Uterus (tissue), 4 donors: ENCODE results near the gene FRAT2. TPM values are rescaled to one million over a fixed set of nuclear protein-coding genes. Genes with fewer than 3 reads are reported as not detected.

Experiments used
- DNase-seq, 2 donors: peaks; one replicate each; pipeline ENCODE4 v3.0.0-alpha.2; 2019 to 2020
- H3K27ac ChIP-seq, 2 donors: fragments of 200-600 bp; sonication (generic); 1 replicate in 1 of 2; 2 replicates in 1 of 2; pipeline ENCODE4 v1.5.1; 2016 to 2018
- H3K27me3 ChIP-seq, 2 donors: fragments of 200-600 bp; sonication (generic); one replicate each; pipeline ENCODE4 v1.5.1; 2018 to 2019; ENCODE audit warnings: control low read depth in 1 of 2
- H3K36me3 ChIP-seq, 2 donors: fragments of 200-600 bp; sonication (generic); one replicate each; pipeline ENCODE4 v1.5.1; 2019; ENCODE audit warnings: control low read depth in 1 of 2
- H3K4me1 ChIP-seq, 2 donors: fragments of 200-600 bp; sonication (generic); one replicate each; pipeline ENCODE4 v1.5.1; 2018 to 2019; ENCODE audit warnings: control low read depth in 1 of 2
- H3K4me3 ChIP-seq, 2 donors: fragments of 200-600 bp; sonication (generic); 1 replicate in 1 of 2; 2 replicates in 1 of 2; pipeline ENCODE4 v1.5.1; 2018 to 2019; ENCODE audit warnings: mild to moderate bottlenecking in 1 of 2
- H3K9me3 ChIP-seq, 2 donors: fragments of 200-600 bp; sonication (generic); one replicate each; pipeline ENCODE4 v1.5.1; 2019; ENCODE audit warnings: control low read depth in 1 of 2
- POLR2A ChIP-seq, 2 donors: fragments of 450-650 bp; IDR thresholded peaks; one replicate each; pipeline ENCODE4 v1.6.1; 2016; ENCODE audit warnings: antibody characterized with exemption in 2 of 2, mild to moderate bottlenecking in 1 of 2, moderate library complexity in 1 of 2
- intact Hi-C: fragments of 100-400 bp; cut with DNase I; formaldehyde crosslinking; loops from one replicate; pipeline ENCODE4 v1.15.1; 2023; ENCODE audit warnings: low total_unique reads
- total RNA-seq, 4 donors: library from RNA; depleted of rRNA in 3 of 4; stranded (reverse); fragments of >200 nt in 3 of 4; gene quantifications; one replicate each; pipeline versions ENCODE4 v1.1.0 to v1.2.4, GENCODE V29; 2014 to 2023
- TF ChIP-seq, protein P1 (sequence below), 4 experiments: fragments of 200-600 bp in 2 of 4; fragments of 450-650 bp in 2 of 4; sonication (generic) in 2 of 4; IDR thresholded peaks; one replicate each; pipeline ENCODE4 v1.5.1; 2016 to 2019; ENCODE audit warnings: antibody characterized with exemption in 4 of 4, mild to moderate bottlenecking in 2 of 4, moderate library complexity in 1 of 4
- donor health status: DM: yes; HTN: yes; CAD: no.

The FRAT2 gene
- total RNA-seq, 4 donors from 2014 or later, result 2.4 to 14.9 (median 4.8) TPM

DNA sequence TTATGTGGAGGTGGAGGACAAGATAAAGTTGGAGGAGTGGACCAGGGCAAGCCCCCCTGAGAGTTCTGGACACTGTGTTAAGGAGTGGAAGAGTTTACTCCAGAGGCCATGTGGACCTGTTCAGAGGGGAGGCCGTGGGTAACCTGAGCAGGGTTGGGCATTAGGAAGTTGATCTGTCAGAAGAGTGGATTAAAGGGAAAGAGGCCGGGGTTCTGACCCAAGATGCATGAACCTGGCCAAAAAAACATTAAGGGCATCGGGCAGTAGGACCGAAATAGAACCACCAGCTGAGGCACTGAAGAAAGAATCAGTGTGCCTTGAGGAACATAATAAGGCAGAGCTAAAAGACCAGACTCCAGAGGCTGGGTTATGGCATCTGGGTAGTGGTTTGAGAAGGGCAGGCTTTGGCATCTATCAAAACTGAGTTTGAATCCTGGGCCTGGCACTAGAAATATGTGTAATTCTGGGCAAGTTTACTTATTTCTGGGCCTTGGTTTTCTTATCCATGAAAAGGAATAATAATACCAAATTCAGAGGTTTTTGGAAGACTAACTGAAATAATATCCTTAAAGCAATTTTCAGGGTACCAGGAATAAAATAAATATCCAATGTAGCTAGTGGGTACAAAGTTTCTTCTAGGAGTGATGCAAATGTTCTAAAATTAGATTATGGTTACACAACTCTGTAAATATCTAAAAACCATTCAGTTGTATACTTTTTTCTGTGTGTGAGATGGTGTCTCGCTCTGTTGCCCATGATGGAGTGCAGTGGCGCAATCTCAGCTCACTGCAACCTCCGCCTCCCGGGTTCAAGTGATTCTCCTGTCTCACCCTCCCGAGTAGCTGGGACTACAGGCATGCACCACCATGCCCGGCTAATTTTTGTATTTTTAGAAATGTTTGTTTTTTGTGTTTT lies 26.4 kb downstream of the FRAT2 start:
- no peak for DNase-seq
- TF ChIP-seq POLR2A (IDR thresholded peaks at IDR 0.05), result no peak
- TF ChIP-seq, protein P1, sequence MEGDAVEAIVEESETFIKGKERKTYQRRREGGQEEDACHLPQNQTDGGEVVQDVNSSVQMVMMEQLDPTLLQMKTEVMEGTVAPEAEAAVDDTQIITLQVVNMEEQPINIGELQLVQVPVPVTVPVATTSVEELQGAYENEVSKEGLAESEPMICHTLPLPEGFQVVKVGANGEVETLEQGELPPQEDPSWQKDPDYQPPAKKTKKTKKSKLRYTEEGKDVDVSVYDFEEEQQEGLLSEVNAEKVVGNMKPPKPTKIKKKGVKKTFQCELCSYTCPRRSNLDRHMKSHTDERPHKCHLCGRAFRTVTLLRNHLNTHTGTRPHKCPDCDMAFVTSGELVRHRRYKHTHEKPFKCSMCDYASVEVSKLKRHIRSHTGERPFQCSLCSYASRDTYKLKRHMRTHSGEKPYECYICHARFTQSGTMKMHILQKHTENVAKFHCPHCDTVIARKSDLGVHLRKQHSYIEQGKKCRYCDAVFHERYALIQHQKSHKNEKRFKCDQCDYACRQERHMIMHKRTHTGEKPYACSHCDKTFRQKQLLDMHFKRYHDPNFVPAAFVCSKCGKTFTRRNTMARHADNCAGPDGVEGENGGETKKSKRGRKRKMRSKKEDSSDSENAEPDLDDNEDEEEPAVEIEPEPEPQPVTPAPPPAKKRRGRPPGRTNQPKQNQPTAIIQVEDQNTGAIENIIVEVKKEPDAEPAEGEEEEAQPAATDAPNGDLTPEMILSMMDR (IDR thresholded peaks at IDR 0.05), result no peak
- intact Hi-C loops, result no loop called here
- no peaks in the 10 kb centered on the region for H3K4me1 ChIP-seq
- H3K27ac ChIP-seq, result no peak overlapping the region
- no peaks in the 10 kb centered on the region for H3K36me3 ChIP-seq
- H3K9me3 ChIP-seq, result no peaks in the 10 kb centered on the region
- H3K4me3 ChIP-seq, result no peak overlapping the region
- no peaks in the 10 kb centered on the region for H3K27me3 ChIP-seq

DNA sequence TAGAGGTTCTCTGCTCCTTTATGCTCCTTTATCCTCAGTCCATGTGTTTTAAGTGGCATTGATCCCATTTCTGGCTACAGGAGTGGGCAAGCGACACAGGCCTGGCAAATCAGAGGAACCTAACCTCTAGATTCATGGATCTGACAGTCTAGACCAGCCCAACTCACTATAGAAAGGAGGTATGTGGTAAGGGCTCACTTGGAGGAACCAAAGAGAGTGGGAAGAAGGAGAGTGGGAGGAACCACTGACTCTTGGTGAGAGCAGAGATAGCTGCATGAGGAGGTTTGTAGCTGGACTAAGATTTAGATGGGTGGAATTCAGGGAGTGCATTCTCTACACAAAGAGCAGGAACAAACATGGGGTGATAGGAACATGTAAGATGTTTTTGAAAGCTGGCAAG lies 27.1 kb downstream of the FRAT2 start:
- intact Hi-C loops, result no loop called here
- no peaks in the 10 kb centered on the region for H3K4me1 ChIP-seq
- DNase-seq, result no peak
- no peak for TF ChIP-seq POLR2A (IDR thresholded peaks at IDR 0.05)
- TF ChIP-seq, protein P1 (IDR thresholded peaks at IDR 0.05), result no peak
- no peaks in the 10 kb centered on the region for H3K9me3 ChIP-seq
- no peaks in the 10 kb centered on the region for H3K27me3 ChIP-seq
- H3K4me3 ChIP-seq, result no peak overlapping the region
- H3K36me3 ChIP-seq, result no peaks in the 10 kb centered on the region
- H3K27ac ChIP-seq, result no peak overlapping the region

DNA sequence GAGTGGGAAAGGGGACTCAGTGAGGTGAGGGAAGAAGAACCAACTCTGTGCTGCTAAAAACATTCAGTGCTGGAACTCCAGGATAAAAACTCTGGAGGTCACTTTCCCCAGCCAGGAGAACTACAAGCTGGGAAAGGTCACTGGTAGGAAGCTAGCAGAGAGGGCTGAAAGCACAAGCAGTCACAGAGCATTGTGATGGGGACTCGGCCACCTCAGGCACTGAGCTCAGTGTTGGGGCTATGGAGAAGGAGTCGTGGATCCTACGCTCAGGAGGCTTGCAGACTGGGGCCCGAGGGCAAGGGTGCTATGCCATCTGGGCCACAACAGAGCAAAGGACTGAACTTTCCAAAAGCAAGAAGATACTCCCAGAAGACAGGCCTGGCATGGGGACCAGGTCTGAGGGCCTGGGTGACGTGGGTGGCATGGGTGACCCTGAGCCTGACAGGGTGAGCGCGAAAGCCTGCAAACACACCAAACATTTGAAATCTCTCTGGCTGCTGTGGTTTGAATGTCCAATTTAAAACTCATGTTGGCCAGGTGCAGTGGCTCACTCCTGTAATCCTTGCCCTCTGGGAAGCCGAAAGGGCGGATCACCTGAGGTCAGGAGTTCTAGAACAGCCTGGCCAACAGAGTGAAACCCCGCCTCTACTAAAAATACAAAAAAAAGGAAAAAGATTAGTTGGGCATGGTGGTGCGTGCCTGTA lies 32.3 kb downstream of the FRAT2 start:
- Histone ChIP-seq H3K9me3 (no peaks in the 10 kb centered on the region), H3K27me3 (no peaks in the 10 kb centered on the region), H3K4me3 (no peak overlapping the region), H3K4me1 (no peaks in the 10 kb centered on the region), H3K36me3 (no peaks in the 10 kb centered on the region), H3K27ac (no peak overlapping the region)
- intact Hi-C loops, result no loop called here
- TF ChIP-seq, protein P1 (IDR thresholded peaks at IDR 0.05), result no peak
- TF ChIP-seq POLR2A (IDR thresholded peaks at IDR 0.05), result no peak
- no peak for DNase-seq

DNA sequence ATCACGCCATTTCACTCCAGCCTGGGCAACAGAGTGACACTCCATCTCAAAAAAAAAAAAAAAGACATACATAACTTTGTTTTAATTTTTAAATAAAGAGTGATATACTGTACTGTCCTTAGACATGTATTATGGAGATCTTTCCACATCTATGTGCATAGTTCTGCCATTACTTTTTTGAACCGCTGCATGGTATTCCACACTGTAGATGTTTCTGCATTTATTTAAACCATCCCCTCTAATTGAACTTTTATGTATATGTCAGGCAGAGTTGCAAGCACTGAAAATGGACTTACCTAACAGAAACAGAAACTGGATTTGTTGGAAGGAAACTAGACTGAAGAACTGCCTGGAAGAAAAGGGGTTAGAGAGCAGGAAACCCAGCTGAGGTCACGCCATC lies 33.5 kb downstream of the FRAT2 start:
- H3K9me3 ChIP-seq, result no peaks in the 10 kb centered on the region
- H3K4me1 ChIP-seq, result no peaks in the 10 kb centered on the region
- intact Hi-C loops, result no loop called here
- no peak overlapping the region for H3K27ac ChIP-seq
- H3K27me3 ChIP-seq, result no peaks in the 10 kb centered on the region
- H3K4me3 ChIP-seq, result no peak overlapping the region
- no peak for TF ChIP-seq POLR2A (IDR thresholded peaks at IDR 0.05)
- TF ChIP-seq, protein P1 (IDR thresholded peaks at IDR 0.05), result no peak
- no peaks in the 10 kb centered on the region for H3K36me3 ChIP-seq
- DNase-seq, result no peak

DNA sequence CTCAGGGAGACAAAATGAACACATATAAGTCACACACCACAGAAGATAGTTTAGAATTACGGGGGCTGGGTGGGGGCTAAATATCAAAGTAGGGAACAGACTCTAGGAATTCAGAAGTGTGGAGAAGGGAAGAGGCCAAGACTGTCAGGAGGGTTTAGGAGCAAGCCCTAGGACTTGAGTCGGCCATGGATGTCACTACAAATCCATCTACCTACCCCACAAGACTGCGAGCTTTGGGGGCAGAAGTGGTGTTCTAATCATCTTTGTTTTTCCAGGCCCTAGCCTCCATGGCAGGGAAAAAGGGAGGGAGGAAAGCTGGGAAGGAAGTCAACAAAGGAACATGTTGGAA lies 36.3 kb downstream of the FRAT2 start:
- no peaks in the 10 kb centered on the region for H3K9me3 ChIP-seq

More for the DNA sequence above, 36.3 kb downstream of the FRAT2 start:
- DNase-seq, result no peak
- H3K4me1 ChIP-seq, result no peaks in the 10 kb centered on the region
- no peak overlapping the region for H3K27ac ChIP-seq
- H3K27me3 ChIP-seq, result no peaks in the 10 kb centered on the region
- no peaks in the 10 kb centered on the region for H3K36me3 ChIP-seq
- intact Hi-C loops, result no loop called here
- TF ChIP-seq, protein P1 (IDR thresholded peaks at IDR 0.05), result no peak
- TF ChIP-seq POLR2A (IDR thresholded peaks at IDR 0.05), result no peak
- H3K4me3 ChIP-seq, result no peak overlapping the region
